ENCODE results near the gene TAOK3. TPM values are rescaled to one million over a fixed set of nuclear protein-coding genes. Genes with fewer than 3 reads are reported as not detected.
A peak's percentile ranks its signal among the peaks of the same experiment; 100 is the strongest.

TAOK3 gene
- total RNA-seq, 1 donor from 2014 or later = 15.7 TPM

DNA sequence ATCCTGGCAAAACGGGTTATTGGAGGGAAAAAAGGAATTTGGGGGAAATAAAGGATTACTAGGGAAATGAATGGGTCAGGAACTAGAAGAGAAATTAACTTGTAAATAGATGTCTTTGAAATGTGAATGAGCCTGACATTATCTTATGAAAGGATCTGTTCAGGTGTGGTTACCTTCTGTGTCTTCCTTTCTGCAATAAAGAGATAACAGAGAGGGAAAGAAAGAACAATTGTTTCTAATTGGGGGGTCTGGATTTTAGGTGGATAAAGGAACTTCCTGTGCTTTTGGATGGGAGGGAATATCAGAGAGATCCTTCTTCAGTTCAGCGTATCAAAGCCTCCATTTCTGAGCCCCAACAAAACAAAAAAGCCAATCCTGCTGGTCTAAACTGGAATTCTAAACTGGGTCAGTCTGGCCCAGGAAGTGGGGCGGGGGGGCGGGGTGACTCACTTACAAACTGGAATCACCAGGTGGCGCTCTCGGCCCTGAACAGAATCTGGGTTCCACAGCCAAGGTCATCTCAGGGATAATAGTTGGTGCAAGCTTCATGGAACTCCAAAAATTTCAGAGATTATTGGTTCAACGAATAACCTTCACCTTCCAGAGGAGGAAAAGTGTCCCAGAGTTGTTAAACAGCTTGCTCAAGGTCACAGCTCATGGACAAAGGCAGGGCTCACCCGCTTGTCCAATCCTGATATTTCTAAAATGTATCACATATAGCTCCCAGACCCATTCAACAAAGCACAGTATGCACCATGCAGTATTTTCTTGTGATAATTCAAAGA is 251.9 kb downstream of the TAOK3 start:
- Mint-ChIP-seq H3K4me3 (ENCODE audit: unreplicated experiment) (no peak overlapping the region), H3K4me1 (ENCODE audit: low read depth, unreplicated experiment) (peaks cover 9% of the 10 kb centered on the region), H3K27me3 (ENCODE audit: low read depth, unreplicated experiment) (no peaks in the 10 kb centered on the region), H3K36me3 (ENCODE audit: low read depth, unreplicated experiment) (no peaks in the 10 kb centered on the region), H3K27ac (ENCODE audit: unreplicated experiment) (peak overlapping the region; percentile 89), H3K9me3 (ENCODE audit: unreplicated experiment) (no peaks in the 10 kb centered on the region)
- Histone ChIP-seq H3K4me1 (ENCODE audit: insufficient read depth, low read length) (no peaks in the 10 kb centered on the region), H3K27me3 (ENCODE audit: insufficient read depth, low read length) (no peaks in the 10 kb centered on the region), H2AFZ (ENCODE audit: low read depth, low read length) (peak overlapping the region; percentile 79), H3K9me3 (ENCODE audit: insufficient read depth, low read depth, low read length) (no peaks in the 10 kb centered on the region), H3K9ac (ENCODE audit: low read length) (peak overlapping the region; percentile 76), H3K27ac (ENCODE audit: low read depth, low read length) (peak overlapping the region; percentile 12), H3K4me2 (ENCODE audit: low read length) (peak overlapping the region; percentile 41), H4K20me1 (ENCODE audit: insufficient read depth, low read length) (no peaks in the 10 kb centered on the region), H3K4me3 (ENCODE audit: insufficient read depth, low read depth, low read length) (no peak overlapping the region), H3K36me3 (ENCODE audit: insufficient read depth, low read length) (no peaks in the 10 kb centered on the region), H3K79me2 (ENCODE audit: insufficient read depth, low read length) (no peaks in the 10 kb centered on the region)
- peak; percentile 28 for DNase-seq (ENCODE audit: low read depth)
- FAIRE-seq = no peak
- peak; percentile 39 for TF ChIP-seq CTCF (IDR thresholded peaks at IDR 0.05; ENCODE audit: insufficient read depth, low read depth, low read length)
- no peak for TF ChIP-seq EZH2 (IDR thresholded peaks at IDR 0.05; ENCODE audit: insufficient read depth, low read length)

GRCh38 chr12:118119449-118119879 is 253.2 kb downstream of the TAOK3 start:
- H3K4me3 ChIP-seq (ENCODE audit: insufficient read depth, low read depth, low read length) = no peak overlapping the region
- no peak overlapping the region for H3K4me2 ChIP-seq (ENCODE audit: low read length)
- H3K79me2 ChIP-seq (ENCODE audit: insufficient read depth, low read length) = no peaks in the 10 kb centered on the region
- no peaks in the 10 kb centered on the region for H3K9me3 ChIP-seq (ENCODE audit: insufficient read depth, low read depth, low read length)
- no peaks in the 10 kb centered on the region for H3K4me1 ChIP-seq (ENCODE audit: insufficient read depth, low read length)
- H3K27me3 ChIP-seq (ENCODE audit: insufficient read depth, low read length) = no peaks in the 10 kb centered on the region
- Mint-ChIP-seq H3K4me1 (ENCODE audit: low read depth, unreplicated experiment) (peaks cover 9% of the 10 kb centered on the region), H3K4me3 (ENCODE audit: unreplicated experiment) (no peak overlapping the region), H3K27me3 (ENCODE audit: low read depth, unreplicated experiment) (no peaks in the 10 kb centered on the region), H3K9me3 (ENCODE audit: unreplicated experiment) (no peaks in the 10 kb centered on the region), H3K36me3 (ENCODE audit: low read depth, unreplicated experiment) (no peaks in the 10 kb centered on the region), H3K27ac (ENCODE audit: unreplicated experiment) (no peak overlapping the region)
- H3K36me3 ChIP-seq (ENCODE audit: insufficient read depth, low read length) = no peaks in the 10 kb centered on the region
- FAIRE-seq (no peak), DNase-seq (ENCODE audit: low read depth) (no peak)
- TF ChIP-seq EZH2 (IDR thresholded peaks at IDR 0.05; ENCODE audit: insufficient read depth, low read length) (no peak), CTCF (IDR thresholded peaks at IDR 0.05; ENCODE audit: insufficient read depth, low read depth, low read length) (no peak)
- no peak overlapping the region for H3K9ac ChIP-seq (ENCODE audit: low read length)
- H4K20me1 ChIP-seq (ENCODE audit: insufficient read depth, low read length) = no peaks in the 10 kb centered on the region
- H3K27ac ChIP-seq (ENCODE audit: low read depth, low read length) = no peak overlapping the region
- H2AFZ ChIP-seq (ENCODE audit: low read depth, low read length) = no peak overlapping the region

GRCh38 chr12:118109088-118109487 is 263.6 kb downstream of the TAOK3 start:
- no peak for TF ChIP-seq EZH2 (IDR thresholded peaks at IDR 0.05; ENCODE audit: insufficient read depth, low read length)
- no peak for TF ChIP-seq CTCF (IDR thresholded peaks at IDR 0.05; ENCODE audit: insufficient read depth, low read depth, low read length)
- Histone ChIP-seq H3K4me2 (ENCODE audit: low read length) (no peak overlapping the region), H2AFZ (ENCODE audit: low read depth, low read length) (no peak overlapping the region), H3K27ac (ENCODE audit: low read depth, low read length) (no peak overlapping the region), H3K36me3 (ENCODE audit: insufficient read depth, low read length) (no peaks in the 10 kb centered on the region), H3K4me3 (ENCODE audit: insufficient read depth, low read depth, low read length) (no peak overlapping the region), H3K9me3 (ENCODE audit: insufficient read depth, low read depth, low read length) (no peaks in the 10 kb centered on the region), H3K4me1 (ENCODE audit: insufficient read depth, low read length) (peaks cover 3% of the 10 kb centered on the region), H3K9ac (ENCODE audit: low read length) (no peak overlapping the region), H3K79me2 (ENCODE audit: insufficient read depth, low read length) (no peaks in the 10 kb centered on the region), H4K20me1 (ENCODE audit: insufficient read depth, low read length) (no peaks in the 10 kb centered on the region), H3K27me3 (ENCODE audit: insufficient read depth, low read length) (no peaks in the 10 kb centered on the region)
- Mint-ChIP-seq H3K27ac (ENCODE audit: unreplicated experiment) (no peak overlapping the region), H3K36me3 (ENCODE audit: low read depth, unreplicated experiment) (no peaks in the 10 kb centered on the region), H3K4me3 (ENCODE audit: unreplicated experiment) (no peak overlapping the region), H3K4me1 (ENCODE audit: low read depth, unreplicated experiment) (no peaks in the 10 kb centered on the region), H3K9me3 (ENCODE audit: unreplicated experiment) (peaks cover 2% of the 10 kb centered on the region), H3K27me3 (ENCODE audit: low read depth, unreplicated experiment) (no peaks in the 10 kb centered on the region)
- DNase-seq (ENCODE audit: low read depth) (no peak), FAIRE-seq (no peak)

All from astrocyte (in vitro differentiated cells and primary cell).